ENCODE measurements around the gene ACAA2.
"Not testable (repeated sequence)": the region's sequence is repeated elsewhere in the genome, so short reads cannot be mapped to it uniquely, and the experiment has no call there.

The ACAA2 gene

DNA sequence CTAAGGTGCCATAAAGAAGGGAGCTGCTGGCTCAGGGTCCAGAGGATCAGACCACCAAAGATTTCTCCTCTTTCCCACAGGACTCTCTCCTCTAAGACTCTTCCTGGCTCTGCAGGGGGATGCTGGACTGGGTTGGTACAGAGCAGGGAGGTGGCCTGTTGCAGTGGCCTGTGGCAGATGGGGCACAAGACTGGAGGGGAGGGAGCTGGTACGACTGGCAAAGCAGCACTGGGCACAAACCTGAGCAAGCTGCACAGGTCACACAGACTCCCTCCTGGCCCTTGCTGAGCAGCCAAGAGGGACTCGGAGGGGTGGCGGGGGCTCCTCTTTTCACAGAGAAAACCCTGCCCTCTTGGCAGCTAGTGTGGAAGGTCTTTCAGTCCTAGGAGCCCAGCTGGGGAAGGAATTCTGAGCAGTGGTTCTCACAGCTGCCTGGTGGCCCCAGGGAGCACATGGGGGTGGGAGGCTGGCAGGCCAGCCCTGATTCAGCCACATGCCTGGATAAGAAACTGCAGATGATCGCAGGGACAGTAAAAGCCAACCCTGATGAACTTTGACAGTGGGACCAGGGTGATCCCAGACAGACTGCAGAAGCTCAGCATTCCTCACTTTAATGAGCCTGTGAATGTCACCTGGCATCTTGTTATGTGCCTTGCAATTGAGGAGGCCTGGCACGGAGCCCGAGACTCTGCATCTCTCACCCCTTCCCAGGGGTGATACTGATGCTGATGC, 32.5 kb upstream of the ACAA2 start:
- DNase-seq: peak in 3 of 58 donors; percentile 18 to 23 (median 20)

DNA sequence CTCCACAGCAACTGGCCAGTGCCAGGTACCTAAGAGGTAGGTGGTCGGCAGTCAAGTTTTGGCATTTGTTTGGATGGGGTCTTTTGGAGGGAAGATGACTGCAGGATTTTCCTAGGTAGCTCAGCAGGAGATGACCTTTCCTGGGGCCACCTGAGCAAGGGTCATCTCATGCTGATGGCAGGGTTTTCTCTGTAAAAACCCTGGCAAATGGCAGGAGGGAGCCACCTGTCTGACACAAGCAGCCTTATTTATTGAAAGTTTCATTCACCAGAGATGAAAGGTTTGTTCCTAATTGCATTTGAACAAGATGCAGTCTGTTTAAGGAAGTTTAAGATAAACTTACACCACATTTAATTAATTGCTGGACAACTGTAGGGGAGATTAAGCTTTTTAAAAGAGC, 31.6 kb upstream of the ACAA2 start:
- no peak for DNase-seq

DNA sequence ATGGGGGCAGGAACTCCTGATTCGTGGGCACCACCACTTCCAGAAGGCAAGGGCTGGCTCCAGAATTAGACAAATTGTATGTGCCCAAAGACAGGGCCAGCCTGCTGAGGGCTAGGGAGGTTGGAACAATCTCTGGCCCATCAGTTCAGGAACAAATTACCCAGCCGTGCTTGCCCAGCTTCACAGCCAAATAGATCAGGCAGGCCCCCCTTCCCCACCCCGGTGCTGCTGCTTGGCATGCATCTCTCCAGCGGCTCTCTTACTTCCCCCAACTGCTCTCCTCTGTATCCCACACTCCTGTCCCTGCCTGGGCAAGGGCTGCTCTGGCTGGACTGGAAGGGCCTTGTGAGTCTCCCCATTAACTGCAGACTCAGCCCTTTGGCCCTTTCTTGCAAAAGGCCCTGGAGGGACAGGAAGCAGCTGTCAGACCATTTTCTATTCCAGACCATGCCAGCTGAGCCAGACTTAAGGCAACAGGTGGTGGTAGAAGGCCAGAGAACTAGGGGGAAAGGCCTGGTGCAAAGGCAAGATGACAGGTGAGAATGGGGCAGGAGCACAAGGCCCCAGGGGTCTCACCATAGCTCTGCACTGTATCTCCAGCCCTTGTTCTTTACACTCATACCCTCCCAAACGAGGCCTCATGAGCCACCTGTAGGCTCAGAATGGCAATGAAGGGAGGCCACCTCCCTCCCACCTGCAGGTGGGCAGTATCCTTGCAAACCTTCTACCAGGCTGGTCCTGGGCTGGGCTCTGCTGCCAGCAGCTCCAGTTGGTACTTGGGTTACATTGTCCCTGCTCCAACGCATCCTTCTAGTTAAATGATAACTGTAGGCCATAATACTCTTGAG, 30.7 kb upstream of the ACAA2 start:
- DNase-seq: peak in 1 of 58 donors; percentile 18

DNA sequence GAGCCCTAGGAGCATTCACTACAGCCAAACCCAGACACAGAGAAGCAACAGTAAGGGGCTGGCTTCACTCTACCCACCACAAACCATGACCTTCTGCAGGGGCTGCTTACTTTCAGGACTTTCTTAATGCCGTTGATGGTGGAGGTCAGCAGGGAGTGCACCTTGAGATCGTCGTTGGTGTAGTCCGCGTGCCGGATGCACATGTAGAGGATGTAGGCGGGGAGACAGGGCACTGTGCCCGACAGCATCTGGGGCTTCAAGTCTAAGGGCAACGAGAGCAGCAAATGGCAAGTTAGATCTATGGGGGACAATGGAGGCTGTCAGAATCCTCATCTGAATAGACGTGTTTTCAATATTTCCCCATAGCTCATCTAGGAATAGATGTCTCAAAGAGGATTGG, 29.8 kb upstream of the ACAA2 start:
- DNase-seq: no peak

DNA sequence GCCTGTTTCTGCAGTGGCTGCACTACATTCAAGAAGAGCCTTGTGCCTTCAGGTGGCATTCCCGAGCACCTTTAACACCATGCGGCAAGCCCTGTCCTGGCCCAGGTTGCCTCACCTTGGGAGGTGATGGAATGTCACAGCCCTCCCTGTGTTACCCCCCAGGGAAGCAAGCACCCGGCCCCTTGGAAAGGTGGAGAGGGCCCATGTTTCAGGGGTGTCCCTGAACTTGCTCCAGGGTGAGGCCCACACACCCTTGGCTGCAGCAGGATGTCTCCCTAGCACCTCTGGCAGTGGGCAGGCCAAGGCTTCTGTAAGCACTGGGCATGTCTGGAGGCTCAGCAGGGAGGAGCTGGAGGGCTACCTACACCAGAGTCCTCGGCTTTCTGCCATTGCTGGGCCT, 29.3 kb upstream of the ACAA2 start:
- no peak for DNase-seq

DNA sequence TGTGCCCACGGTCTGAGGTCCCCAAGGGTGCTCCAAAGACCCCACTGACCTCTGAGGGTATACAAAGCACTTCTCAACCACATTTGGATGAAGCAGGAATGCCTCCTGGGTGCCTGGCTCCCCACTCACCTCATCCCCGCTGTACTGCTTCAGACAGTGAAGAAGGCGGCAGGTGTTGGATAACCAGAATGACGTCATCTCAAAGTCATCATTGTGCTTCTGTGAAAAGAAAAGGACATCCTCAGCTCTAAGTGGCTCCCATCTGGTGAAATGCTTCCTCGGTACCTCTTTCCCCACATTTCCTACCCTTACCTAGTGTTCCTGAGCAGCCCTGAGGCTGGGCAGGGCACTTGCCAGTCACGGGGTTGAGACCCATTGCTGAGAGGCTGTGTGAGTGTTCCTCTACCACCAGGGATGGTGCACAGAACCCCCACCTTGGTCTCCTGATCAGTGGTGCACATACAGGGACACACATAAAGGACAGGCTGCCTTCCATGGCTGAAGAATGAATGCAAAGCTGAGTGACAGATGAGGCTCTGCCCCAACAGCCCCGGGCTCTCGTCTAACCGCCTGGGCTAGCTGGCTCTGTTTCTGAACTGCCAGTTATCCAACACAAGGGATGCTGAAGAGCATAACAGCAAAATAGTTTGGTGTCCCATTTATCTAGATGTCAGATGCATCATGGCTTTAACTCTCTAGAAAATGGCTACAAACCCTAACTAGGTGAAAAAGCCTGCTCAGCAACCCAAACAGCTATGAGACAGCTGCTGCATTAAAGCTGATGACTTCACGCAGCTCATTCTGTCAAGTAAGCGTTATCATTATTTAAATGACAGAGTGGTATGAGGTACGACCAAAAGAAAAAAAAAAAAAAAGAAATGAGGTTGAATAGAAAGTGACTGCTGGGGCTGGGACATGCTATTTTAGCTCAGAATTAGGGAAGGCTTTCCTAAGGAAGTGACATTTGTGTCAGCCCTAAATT, 28.2 kb upstream of the ACAA2 start:
- no peak for DNase-seq

DNA sequence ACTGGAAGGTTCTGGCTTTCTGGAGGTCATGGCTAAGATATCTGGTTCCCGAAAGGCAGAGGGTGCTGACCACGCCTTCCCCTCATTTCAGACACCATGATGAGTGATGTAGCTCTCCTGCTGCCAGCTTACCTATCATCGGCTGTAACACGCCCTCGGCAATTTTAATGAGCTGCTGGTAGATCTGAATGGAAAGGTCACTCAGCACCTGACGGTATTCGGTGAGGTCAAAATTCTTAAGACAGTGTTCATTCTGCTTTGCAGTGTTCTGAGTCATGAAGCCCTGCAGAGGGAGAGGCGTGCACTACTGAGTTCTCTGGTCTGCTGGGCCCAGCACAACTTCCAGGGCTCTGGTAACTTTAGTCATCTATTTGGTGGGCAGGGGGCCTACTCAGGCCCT, 25.7 kb upstream of the ACAA2 start:
- DNase-seq: no peak

DNA sequence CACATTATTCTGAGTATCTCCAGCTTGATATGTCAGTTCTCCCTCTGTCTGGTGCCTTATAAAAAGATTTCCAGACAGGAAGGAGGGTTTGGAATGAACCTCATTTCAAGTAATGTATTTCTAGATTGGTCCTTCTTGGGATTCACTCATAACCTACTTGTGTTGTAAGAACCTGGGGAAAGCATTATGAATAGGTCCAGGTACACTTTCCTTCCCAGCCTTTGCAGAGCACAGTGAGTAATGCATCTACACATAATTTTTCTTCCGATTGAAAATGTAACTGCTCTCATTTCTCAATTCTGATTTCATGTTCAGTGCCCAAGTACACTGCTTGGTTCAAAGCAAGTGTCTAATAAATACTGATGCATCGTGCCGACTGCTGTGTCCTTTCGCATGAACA, 25.0 kb upstream of the ACAA2 start:
- DNase-seq: no peak

DNA sequence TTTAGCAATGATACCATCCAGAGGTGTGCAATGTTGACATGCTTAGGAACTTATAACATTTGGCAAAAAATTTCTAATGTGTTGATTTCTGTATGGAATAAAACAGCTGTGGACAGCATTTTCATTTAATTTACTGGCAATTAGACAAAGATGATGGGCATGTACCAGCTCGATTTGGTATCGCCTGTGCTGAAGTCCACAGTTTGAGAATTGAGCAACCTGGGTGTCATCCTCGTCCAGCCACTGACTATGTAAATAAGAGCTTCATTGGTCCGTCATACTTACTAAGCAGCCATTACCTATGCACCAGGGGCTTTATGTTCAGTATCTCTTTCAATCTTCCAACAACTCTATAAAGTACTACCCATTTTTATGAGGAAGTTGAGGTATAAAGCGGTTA, 24.6 kb upstream of the ACAA2 start:
- no peak for DNase-seq

DNA sequence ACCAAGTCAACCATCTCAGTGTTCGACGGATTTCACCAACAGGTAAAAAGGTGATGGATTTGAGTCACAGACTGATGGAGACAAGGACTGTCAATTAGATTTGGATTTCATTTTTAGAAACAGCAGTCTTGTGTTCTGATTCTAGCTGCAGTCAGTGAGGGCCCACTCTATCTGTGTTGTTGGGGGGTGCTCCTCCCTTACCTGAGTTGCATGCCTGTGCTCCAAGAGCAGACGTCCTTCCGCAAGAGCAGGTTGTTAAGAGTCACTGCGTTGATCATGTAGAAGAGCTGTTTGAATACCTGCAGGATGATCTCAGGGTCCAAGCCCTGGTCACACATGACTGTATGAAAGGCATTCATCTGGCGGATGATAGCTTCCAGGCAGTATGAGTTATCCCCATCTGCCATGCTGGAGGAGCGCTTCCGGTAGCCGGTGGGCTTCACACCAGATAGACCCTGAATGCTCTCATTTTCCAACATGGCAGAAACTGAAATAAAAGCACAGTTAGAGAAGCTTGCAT, 24.0 kb upstream of the ACAA2 start:
- not testable (repeated sequence) for DNase-seq

DNA sequence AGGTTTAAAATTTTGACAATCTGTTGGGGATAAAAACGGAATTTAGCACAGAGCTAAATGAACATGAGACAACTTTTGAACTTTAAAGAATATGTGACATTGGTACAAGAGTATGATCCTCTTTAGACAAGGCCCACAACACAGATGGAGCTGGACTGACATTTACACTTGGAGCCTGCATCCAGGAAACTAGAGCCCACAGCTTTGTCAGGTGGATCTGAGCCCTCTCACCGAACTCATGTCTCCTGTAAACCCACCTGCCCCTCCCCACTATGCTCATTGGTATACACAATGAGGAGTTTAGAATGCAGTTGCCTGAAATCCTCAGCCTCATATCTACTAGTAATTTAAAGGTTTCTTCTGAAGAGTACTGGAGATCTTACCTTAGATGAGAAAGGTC, 22.1 kb upstream of the ACAA2 start:
- DNase-seq: no peak

DNA sequence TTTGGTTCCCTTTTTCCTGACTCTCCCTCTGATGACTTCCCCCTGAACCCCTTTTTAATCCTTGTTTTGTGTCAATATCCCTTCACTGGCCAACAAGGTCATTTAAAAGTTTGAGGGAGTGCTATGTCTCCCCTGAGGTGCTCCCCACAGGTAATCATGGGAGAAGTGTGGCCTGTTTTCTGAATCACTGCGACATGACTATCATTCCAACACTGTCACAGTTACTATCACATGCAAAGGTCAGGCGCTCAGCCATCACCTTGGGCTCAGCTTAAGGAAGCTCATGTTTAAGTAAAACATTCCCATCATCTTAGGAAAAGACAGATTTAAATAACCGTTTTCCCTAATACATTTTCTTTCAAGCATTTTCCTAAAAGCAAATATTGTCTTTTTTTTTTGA, 20.9 kb upstream of the ACAA2 start:
- DNase-seq: no peak

DNA sequence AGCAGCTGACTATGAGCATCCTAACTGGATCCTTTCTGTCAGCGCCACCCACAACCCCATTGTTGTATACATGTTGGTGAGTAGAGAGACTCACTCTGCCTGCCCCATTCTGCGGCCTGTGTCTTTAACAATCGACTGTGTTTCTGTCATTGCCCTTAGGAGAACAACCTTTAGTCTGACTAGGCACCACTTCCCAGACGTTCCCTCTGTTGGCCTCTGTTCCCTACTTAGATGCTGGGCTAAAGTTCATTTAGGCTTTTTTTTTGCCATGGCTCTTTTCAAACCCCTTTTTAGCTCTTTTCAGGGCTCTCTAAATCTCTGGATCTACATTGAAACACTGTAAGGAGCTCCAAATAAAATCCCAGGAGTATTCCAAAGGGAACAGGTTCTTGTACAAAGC, 20.5 kb upstream of the ACAA2 start:
- no peak for DNase-seq

DNA sequence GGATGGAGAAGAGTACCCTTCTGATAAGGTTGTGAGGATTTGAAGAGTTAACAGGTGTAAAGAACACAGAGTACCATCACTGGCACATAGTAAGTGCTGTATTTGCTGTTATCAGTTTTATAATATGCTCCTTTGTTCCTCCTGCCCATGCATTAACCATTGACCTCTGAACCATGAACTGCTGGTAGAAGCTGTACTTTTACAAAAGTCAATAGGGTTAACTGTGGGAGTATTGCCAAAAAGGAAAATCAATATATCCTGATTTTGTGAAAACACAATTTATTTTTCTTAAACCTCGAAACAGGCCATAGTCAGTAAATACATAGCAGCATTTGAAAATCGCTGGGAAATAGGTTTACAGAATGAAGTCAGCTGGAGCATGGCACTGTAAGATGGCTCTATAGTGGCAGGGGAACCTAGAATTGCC, 18.9 kb upstream of the ACAA2 start:
- no peak for DNase-seq

DNA sequence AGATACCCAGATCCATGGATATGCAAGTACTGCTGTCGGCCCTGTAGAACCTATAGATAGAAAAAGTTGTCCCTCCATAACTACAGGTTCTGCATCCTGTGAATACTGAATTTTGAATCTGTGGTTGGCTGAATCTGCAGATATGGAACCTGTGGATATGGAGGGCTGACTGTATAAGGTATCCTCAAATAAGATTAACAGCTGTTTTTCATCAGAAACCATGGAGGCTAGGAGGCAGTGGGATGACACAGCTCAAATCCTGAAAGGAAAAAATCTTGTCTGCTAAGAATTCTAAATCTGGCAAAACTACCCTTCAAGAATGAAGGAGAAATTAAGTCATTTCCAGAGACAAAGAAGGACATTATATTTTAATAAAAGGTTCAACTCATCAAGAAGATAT, 14.7 kb upstream of the ACAA2 start:
- DNase-seq: no peak

DNA sequence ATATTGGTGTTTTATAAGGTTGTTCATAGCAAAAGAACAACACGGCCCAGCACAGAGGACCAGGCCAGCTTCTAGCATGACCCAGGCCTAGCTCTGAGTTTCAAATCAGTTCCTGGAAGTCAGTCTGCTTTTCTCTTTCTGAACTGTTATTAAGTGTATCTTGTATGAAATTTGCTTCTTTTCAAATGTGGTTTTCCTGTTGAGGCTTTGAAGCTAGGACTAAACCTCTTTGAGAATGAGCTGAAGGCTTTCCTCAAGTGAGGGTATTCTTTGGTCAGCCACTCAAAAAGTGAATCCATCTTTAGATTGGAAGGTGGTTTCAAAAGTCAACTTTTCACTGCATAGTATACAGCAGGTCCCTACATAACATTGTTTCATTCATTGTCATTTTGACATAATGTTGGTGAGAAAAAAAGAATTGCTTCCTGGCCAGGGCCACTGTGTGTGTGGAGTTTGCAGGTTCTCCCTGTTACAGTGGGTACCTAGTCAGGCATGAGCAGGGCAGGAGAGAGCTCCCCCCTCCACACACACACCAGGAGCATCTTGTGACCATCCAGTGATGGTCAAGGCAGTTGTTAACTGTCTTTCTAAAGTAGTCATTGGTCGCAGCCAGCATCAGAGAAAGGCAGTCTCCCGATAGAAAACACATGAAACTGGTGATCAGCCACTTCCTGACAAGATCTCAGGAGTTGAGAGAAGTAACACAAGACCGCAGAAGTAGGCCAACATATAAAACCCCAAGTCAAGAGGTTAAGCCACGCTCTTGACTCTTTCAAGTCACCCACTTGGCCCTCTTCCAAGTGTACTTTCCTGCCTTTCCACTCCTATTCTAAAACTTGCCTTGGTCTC, 6.7 kb upstream of the ACAA2 start:
- DNase-seq: no peak

DNA sequence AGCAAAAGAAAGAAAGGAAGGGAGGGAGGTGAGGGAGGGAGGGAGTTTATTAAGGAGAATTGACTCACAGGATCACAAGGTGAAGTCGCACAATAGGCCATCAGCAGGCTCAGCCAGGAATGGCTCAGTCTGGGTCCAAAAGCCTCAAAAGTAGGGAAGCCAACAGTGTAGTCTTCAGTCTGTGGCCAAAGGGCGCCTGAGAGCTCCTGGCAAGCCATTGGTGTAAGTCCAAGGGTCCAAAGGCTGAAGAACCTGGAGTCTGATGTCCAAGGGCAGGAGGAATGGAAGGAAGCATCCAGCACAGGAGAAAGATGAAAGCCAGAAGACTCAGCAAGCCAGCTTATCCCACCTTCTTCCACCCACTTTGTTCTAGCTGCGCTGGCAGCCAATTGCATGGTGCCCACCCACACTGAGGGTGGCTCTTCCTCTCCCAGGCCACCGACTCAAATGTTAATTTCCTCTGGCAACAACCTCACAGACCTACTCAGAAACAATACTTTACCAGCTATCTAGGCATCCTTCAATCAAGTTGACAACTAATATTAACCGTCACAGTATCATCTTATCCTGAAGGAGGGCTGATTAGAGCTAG, 5.8 kb upstream of the ACAA2 start:
- DNase-seq: no peak

DNA sequence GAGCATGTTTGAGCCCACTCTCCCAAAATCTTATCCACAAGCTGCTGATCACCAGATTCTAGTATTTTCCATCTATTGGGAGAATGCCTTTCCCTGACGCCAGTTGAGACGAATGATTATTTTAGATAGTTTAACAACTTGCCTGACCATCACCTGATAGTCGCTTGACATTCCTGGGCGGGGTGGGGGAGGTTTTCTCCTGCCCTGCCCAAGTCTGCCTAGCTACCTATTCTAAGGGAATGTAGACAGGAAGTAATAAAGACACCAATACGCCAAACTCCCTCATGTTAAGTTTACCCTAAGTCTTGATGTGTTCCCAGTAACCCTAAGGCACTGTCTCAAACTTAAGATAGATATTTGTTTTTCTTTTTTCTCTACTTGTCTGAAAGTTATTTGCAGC, 4.6 kb upstream of the ACAA2 start:
- no peak for DNase-seq

DNA sequence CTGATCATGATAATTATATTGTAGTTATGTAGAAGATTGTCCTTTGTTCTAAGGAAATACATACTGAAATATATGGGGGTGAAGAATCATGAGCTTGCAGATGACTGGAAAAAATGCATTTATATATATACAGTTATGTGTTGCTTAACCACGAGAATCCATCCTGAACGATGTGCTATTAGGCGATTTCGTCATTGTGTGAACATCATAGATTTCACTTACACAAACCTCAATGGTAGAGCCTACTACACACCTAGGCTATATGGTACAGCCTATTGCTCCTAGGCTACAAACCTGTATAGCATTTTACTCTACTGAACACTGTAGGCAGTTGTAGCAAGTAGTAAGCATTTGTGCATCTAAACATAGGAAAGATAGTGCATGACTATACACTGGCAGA, 2.6 kb upstream of the ACAA2 start:
- DNase-seq: no peak

DNA sequence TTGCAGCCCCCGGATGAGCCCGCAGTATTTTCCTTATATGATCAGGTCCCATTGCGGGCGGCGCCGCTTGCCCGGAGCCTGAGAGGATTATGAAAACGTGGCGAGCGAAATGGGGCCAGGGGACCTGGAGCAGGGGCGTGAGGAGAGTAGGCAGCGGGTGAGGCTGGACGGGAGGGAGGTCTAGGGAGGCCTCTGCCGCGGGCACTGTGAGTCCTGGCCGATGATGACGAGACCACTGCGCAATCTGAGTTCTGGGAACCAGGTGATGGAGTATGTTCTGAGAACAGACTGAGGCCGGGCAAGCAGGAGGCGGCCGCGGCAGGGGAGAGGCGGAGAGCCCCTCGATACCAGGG, 790 bp upstream of the ACAA2 start:
- peak in 25 of 58 donors; percentile 33 to 77 (median 53) for DNase-seq
